ENCODE measurements around the gene C11orf98.
"Not testable (repeated sequence)": the region's sequence is repeated elsewhere in the genome, so short reads cannot be mapped to it uniquely, and the experiment has no call there.

Gene C11orf98

GRCh38 chr11:62616957-62617356, 48.1 kb downstream of the C11orf98 start:
- not testable (repeated sequence) for DNase-seq (ENCODE audit: low read depth, low spot score); H3K27ac ChIP-seq

- no peak overlapping the region for H3K27ac ChIP-seq
- DNase-seq (ENCODE audit: low read depth, low spot score) = no peak
These were observed 49.5 kb downstream of the C11orf98 start for GRCh38 chr11:62615521-62615920.

GRCh38 chr11:62614275-62614674, 50.7 kb downstream of the C11orf98 start:
- no peak overlapping the region for H3K27ac ChIP-seq
- DNase-seq (ENCODE audit: low read depth, low spot score) = peak; percentile 33

- peak overlapping the region; percentile 67 for H3K27ac ChIP-seq
- DNase-seq (ENCODE audit: low read depth, low spot score) = no peak
These were observed 51.7 kb downstream of the C11orf98 start for GRCh38 chr11:62613291-62613778.

All from epithelial cell of prostate (primary cell).